Activated naive CD8-positive, alpha-beta T cell treated with anti-CD3 and anti-CD28 coated beads for 36 hours (primary cell): ENCODE results near the gene NPAS4. TPM values are rescaled to one million over a fixed set of nuclear protein-coding genes. Genes with fewer than 3 reads are reported as not detected.
A peak's percentile ranks its signal among the peaks of the same experiment; 100 is the strongest.
"Not testable (repeated sequence)": the region's sequence is repeated elsewhere in the genome, so short reads cannot be mapped to it uniquely, and the experiment has no call there.

Source experiments
- DNase-seq: peaks from one replicate; pipeline ENCODE4 v3.0.0; 2021
- H3K27ac Mint-ChIP-seq: one replicate; pipeline ENCODE4 v1.8.0; 2022; ENCODE audit warnings: mild to moderate bottlenecking, moderate library complexity, mixed read lengths
- H3K27me3 Mint-ChIP-seq: one replicate; pipeline ENCODE4 v1.8.0; 2022; ENCODE audit warnings: mild to moderate bottlenecking, mixed read lengths
- H3K36me3 Mint-ChIP-seq: one replicate; pipeline ENCODE4 v1.8.0; 2021; ENCODE audit warnings: mild to moderate bottlenecking, mixed read lengths
- H3K4me1 Mint-ChIP-seq: one replicate; pipeline ENCODE4 v1.8.0; 2021; ENCODE audit warnings: mixed read lengths
- H3K4me3 Mint-ChIP-seq: one replicate; pipeline ENCODE4 v1.8.0; 2022; ENCODE audit warnings: mild to moderate bottlenecking, moderate library complexity, mixed read lengths
- H3K9me3 Mint-ChIP-seq: one replicate; pipeline ENCODE4 v1.8.0; 2022; ENCODE audit warnings: mixed read lengths
- total RNA-seq, 2 experiments: library from RNA; stranded (reverse); gene quantifications; one replicate each; pipeline ENCODE4 v1.2.3, GENCODE V29; 2021

Gene NPAS4
- total RNA-seq, 2 experiments from 2014 or later, result 0.16 TPM; not detected in 1

- not testable (repeated sequence) for H3K4me1 Mint-ChIP-seq, H3K27me3 Mint-ChIP-seq, H3K9me3 Mint-ChIP-seq, DNase-seq, H3K27ac Mint-ChIP-seq, H3K4me3 Mint-ChIP-seq
- H3K36me3 Mint-ChIP-seq, result peaks cover 21% of the 10 kb centered on the region
These were observed 11.1 kb downstream of the NPAS4 start for GRCh38 chr11:66431871-66432329.

GRCh38 chr11:66432597-66432996, 11.8 kb downstream of the NPAS4 start:
- no peak for DNase-seq
- no peak overlapping the region for H3K4me3 Mint-ChIP-seq
- H3K4me1 Mint-ChIP-seq, result peaks cover 11% of the 10 kb centered on the region
- H3K27ac Mint-ChIP-seq, result no peak overlapping the region
- H3K27me3 Mint-ChIP-seq, result no peaks in the 10 kb centered on the region
- peaks cover 20% of the 10 kb centered on the region for H3K36me3 Mint-ChIP-seq
- H3K9me3 Mint-ChIP-seq, result no peaks in the 10 kb centered on the region

GRCh38 chr11:66437979-66438503, 17.2 kb downstream of the NPAS4 start:
- Mint-ChIP-seq H3K4me3 (peak overlapping the region; percentile 94), H3K36me3 (peaks cover 10% of the 10 kb centered on the region), H3K9me3 (peaks cover 4% of the 10 kb centered on the region)

GRCh38 chr11:66438504-66439466, 17.9 kb downstream of the NPAS4 start, which contains the start of gene MRPL11:
Gene MRPL11, minus strand, starts transcription at chr11:66438848. Its CDS starts 94 bp downstream, at chr11:66438754.
- Mint-ChIP-seq H3K9me3 (peaks cover 11% of the 10 kb centered on the region), H3K27me3 (peaks cover 3% of the 10 kb centered on the region), H3K36me3 (peaks cover 15% of the 10 kb centered on the region), H3K4me1 (peaks cover 14% of the 10 kb centered on the region), H3K27ac (peak within 1 kb of the TSS; percentile 99), H3K4me3 (peak within 1 kb of the TSS; percentile 94)
- DNase-seq, result peak; percentile 87

More at GRCh38 chr11:66437979-66438503, 17.2 kb downstream of the NPAS4 start:
- Mint-ChIP-seq H3K4me1 (peaks cover 14% of the 10 kb centered on the region), H3K27me3 (peaks cover 3% of the 10 kb centered on the region), H3K27ac (peak overlapping the region; percentile 99)
- DNase-seq, result no peak

GRCh38 chr11:66440101-66440939, 19.5 kb downstream of the NPAS4 start:
- Mint-ChIP-seq H3K4me1 (peaks cover 14% of the 10 kb centered on the region), H3K9me3 (peaks cover 13% of the 10 kb centered on the region), H3K36me3 (peaks cover 13% of the 10 kb centered on the region)
- not testable (repeated sequence) for H3K27ac Mint-ChIP-seq, DNase-seq, H3K27me3 Mint-ChIP-seq, H3K4me3 Mint-ChIP-seq

- Mint-ChIP-seq H3K36me3 (peaks cover 12% of the 10 kb centered on the region), H3K9me3 (peaks cover 13% of the 10 kb centered on the region), H3K4me1 (peaks cover 14% of the 10 kb centered on the region)
- DNase-seq, H3K27ac Mint-ChIP-seq, H3K27me3 Mint-ChIP-seq, H3K4me3 Mint-ChIP-seq: not testable (repeated sequence)
These were observed 20.1 kb downstream of the NPAS4 start for GRCh38 chr11:66440940-66441282.

GRCh38 chr11:66443602-66444001, 22.8 kb downstream of the NPAS4 start:
- Mint-ChIP-seq H3K9me3 (peaks cover 13% of the 10 kb centered on the region), H3K27ac (no peak overlapping the region), H3K4me1 (peaks cover 2% of the 10 kb centered on the region), H3K4me3 (no peak overlapping the region), H3K36me3 (peaks cover 6% of the 10 kb centered on the region), H3K27me3 (peaks cover 3% of the 10 kb centered on the region)
- no peak for DNase-seq

GRCh38 chr11:66447012-66447411, 26.2 kb downstream of the NPAS4 start:
- Mint-ChIP-seq H3K36me3 (peaks cover 6% of the 10 kb centered on the region), H3K4me1 (no peaks in the 10 kb centered on the region), H3K9me3 (peaks cover 14% of the 10 kb centered on the region), H3K27ac (no peak overlapping the region), H3K4me3 (no peak overlapping the region), H3K27me3 (peaks cover 2% of the 10 kb centered on the region)
- no peak for DNase-seq

- Mint-ChIP-seq H3K36me3 (peaks cover 3% of the 10 kb centered on the region), H3K27ac (no peak overlapping the region), H3K4me3 (no peak overlapping the region), H3K4me1 (no peaks in the 10 kb centered on the region), H3K27me3 (peaks cover 7% of the 10 kb centered on the region), H3K9me3 (peaks cover 6% of the 10 kb centered on the region)
- no peak for DNase-seq
These were observed 27.7 kb downstream of the NPAS4 start for GRCh38 chr11:66448523-66448922.

- peaks cover 7% of the 10 kb centered on the region for H3K27me3 Mint-ChIP-seq
- H3K4me3 Mint-ChIP-seq, result no peak overlapping the region
- H3K4me1 Mint-ChIP-seq, result peaks cover 18% of the 10 kb centered on the region
- no peak for DNase-seq
- H3K9me3 Mint-ChIP-seq, result peaks cover 2% of the 10 kb centered on the region
- H3K27ac Mint-ChIP-seq, result no peak overlapping the region
- no peaks in the 10 kb centered on the region for H3K36me3 Mint-ChIP-seq
These were observed 29.7 kb downstream of the NPAS4 start for GRCh38 chr11:66450560-66450959.

GRCh38 chr11:66451663-66452062, 30.8 kb downstream of the NPAS4 start:
- H3K36me3 Mint-ChIP-seq, result no peaks in the 10 kb centered on the region
- peaks cover 7% of the 10 kb centered on the region for H3K27me3 Mint-ChIP-seq
- H3K4me3 Mint-ChIP-seq, result no peak overlapping the region
- H3K4me1 Mint-ChIP-seq, result peaks cover 18% of the 10 kb centered on the region
- H3K27ac Mint-ChIP-seq, result no peak overlapping the region
- peaks cover 2% of the 10 kb centered on the region for H3K9me3 Mint-ChIP-seq
- no peak for DNase-seq

GRCh38 chr11:66454247-66454646, 33.4 kb downstream of the NPAS4 start:
- Mint-ChIP-seq H3K27ac (no peak overlapping the region), H3K9me3 (peaks cover 2% of the 10 kb centered on the region), H3K4me3 (no peak overlapping the region), H3K36me3 (no peaks in the 10 kb centered on the region), H3K4me1 (peaks cover 26% of the 10 kb centered on the region), H3K27me3 (peaks cover 7% of the 10 kb centered on the region)
- DNase-seq, result no peak

GRCh38 chr11:66454828-66455227, 34.0 kb downstream of the NPAS4 start:
- peak overlapping the region; percentile 78 for H3K27ac Mint-ChIP-seq
- no peaks in the 10 kb centered on the region for H3K36me3 Mint-ChIP-seq
- H3K9me3 Mint-ChIP-seq, result peaks cover 2% of the 10 kb centered on the region
- peak overlapping the region; percentile 20 for H3K4me3 Mint-ChIP-seq
- DNase-seq, result no peak
- H3K27me3 Mint-ChIP-seq, result peaks cover 7% of the 10 kb centered on the region
- H3K4me1 Mint-ChIP-seq, result peaks cover 32% of the 10 kb centered on the region

GRCh38 chr11:66457826-66458225, 37.0 kb downstream of the NPAS4 start:
- DNase-seq, result no peak
- H3K27me3 Mint-ChIP-seq, result no peaks in the 10 kb centered on the region
- H3K4me3 Mint-ChIP-seq, result no peak overlapping the region
- peak overlapping the region; percentile 84 for H3K27ac Mint-ChIP-seq
- H3K36me3 Mint-ChIP-seq, result peaks cover 2% of the 10 kb centered on the region
- H3K4me1 Mint-ChIP-seq, result peaks cover 37% of the 10 kb centered on the region
- H3K9me3 Mint-ChIP-seq, result peaks cover 4% of the 10 kb centered on the region
